Stimulated activated CD8-positive, alpha-beta memory T cell treated with anti-CD3 and anti-CD28 coated beads, Interleukin-7, amount 100 ng/mL, for 4 hours (primary cell): ENCODE data around the gene SNX22.

ENCODE experiments used
- DNase-seq, 2 donors: peaks; one replicate each; pipeline ENCODE4 v3.0.0-alpha.2; 2020; ENCODE audit warnings: low read depth in 2 of 2

The SNX22 gene

DNA sequence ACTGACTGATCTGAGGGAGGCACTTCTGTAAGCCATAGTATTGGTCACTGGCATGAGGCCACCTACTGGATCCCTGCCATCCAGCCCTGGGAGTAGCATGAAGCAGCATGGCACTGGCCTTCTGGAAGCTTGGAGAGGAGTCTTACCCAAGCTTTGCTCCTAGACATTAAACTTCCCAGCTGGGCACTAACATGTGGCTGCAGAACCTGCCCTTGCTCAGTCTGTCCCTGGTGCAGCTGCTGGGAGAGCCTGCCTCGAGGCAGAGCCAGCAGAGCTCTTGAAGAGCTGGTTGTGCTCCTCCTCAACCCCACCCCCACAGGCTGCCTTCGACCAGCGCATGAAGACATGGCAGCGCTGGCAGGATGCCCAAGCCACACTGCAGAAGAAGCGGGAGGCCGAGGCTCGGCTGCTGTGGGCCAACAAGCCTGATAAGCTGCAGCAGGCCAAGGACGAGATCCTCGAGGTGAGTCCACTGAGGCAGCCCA lies 17.1 kb upstream of the SNX22 start:
- DNase-seq = no peak

DNA sequence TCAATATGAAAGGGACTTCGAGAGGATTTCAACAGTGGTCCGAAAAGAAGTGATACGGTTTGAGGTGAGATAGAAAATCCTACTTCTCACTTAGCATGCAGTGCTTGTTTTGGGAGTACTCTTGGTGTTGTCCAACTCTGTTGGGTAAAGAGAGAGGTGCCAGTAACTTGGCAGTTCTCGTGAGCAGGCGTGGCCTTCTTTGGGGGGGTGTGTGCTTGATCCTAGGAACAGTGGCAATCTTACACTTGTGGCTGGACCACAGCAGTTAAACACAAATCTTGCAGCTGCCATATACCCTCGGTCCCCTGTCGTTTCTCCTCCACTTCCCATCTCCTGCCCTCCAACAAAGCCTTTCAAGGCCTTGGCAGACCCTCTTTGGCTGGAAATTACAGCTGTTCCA lies 15.2 kb upstream of the SNX22 start:
- no peak for DNase-seq

DNA sequence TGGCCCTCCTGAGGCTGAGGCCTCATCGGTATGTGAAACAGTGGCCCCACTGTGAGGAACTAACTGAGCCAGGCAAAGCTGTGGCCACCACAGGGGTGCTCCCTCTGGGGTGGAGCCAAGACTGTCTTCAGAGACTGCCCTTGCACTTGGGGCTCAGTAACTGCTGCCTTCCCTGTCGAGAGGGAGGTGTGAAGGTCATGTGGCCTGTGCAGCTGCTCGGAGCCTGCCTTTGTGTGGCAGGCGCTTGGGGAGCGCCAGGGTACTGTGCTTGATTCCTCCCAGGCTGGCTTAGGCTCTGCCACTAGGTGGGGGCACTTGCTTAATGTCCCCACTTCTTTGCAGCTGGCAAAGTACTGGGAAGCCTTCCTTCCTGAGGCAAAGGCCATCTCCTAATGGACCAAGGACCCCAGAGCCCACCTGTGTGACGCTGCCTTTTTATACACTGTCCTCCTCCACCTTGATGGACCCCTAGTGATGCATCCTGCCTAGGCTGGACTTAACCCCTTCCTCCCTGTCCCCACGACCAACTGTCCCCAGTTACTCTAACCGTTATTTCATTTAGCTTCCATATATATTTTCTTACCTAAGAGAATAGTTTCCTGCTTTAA lies 14.2 kb upstream of the SNX22 start:
- no peak for DNase-seq

DNA sequence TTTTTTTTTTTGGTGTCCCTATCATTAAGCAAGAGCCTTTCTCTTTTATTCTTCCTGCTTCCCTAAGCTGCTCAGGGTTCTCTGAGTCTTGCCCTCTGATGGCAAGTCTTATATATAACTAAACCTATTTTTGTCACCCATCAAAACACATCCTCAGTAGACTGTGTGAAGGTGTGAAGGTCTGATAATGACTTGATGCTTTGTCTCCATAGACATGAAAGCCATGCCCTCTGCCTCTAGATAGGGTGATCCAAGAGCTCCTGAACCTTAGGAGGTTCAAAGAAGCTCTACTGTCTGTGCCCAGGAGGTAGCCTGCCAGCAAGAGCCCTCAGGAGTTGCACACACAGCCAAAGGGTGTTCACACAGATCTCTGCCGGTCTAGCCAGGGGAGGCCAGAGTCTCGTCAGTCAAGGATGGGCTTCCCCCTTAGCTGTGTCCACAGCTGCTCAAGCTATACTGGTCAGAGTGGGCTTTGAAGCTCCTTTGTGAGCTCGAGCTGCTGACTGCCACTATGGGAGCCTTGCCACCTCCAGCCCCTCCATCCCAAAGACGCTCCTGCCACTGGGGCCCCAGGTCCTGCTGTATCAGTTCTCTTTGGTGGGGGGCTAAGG lies 13.1 kb upstream of the SNX22 start:
- no peak for DNase-seq

DNA sequence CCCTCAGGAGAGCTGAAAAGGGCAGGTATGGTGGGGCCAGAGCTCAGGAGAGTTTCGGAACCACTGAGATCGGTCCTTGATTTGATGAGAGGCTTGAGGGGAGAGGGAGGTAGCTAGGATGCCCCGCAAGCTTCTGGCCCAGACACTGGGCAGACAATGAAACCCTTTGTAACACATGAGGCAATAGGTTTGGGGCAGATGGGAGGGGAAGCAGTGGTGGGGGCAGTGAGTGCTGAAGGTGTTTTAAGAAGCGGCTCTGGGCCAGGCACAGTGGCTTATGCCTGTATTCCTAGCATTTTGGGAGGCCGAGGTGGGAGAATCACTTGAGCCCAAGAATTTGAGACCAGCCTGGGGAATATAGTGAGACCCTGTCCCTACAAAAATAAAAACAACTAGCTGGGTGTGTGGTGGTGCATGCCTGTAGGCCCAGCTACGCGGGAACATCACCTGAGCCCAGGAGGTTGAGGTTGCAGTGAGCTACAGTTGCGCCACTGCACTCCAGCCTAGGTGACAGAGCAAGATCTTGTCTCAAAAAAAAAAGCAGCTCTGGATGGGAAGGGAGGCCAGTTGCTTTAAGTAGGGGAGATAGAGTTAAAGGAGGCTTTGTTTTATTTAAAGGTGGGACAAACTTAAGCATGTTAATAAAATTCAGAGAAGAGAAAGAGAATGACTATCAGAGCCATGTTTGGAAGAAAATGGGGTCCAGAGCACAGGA lies 9.6 kb upstream of the SNX22 start:
- DNase-seq = no peak

DNA sequence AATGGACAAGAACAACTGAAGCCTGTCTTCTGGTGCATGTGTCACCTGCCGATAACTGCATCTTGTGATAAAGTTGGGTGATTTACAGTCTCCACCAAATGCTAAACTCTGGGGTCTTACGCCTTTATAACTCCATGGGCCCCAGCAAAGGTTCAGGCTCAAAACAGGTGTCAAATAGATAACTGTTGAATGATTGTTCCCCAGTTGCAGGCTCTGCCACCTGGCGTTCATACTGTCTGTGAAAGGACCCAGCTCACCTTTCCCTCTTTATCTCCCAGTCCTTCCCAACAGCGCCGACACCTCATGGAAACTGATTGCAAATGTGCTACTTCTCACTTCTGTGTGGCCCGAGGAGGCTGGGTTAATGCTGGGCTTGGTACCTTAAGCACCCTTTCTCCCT lies 8.3 kb upstream of the SNX22 start:
- no peak for DNase-seq

DNA sequence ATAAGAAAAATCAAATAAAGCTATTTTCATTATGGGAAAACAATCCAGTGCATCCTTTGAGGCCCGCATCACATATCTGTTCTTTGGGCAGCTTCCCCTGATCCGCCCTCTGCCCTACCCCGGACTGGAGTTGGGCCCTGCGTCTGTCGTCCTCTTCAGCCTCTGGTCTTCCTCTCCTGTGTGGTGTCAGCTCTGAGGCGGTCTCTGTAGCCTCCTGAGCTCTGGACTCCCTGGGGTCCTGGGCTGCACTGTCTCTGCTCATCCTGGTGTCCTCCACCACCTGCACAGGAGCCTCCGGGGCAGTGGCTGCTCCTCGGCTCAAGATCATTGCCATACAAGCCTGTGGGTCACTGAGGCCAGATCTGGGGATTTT lies 7.4 kb upstream of the SNX22 start:
- no peak for DNase-seq

DNA sequence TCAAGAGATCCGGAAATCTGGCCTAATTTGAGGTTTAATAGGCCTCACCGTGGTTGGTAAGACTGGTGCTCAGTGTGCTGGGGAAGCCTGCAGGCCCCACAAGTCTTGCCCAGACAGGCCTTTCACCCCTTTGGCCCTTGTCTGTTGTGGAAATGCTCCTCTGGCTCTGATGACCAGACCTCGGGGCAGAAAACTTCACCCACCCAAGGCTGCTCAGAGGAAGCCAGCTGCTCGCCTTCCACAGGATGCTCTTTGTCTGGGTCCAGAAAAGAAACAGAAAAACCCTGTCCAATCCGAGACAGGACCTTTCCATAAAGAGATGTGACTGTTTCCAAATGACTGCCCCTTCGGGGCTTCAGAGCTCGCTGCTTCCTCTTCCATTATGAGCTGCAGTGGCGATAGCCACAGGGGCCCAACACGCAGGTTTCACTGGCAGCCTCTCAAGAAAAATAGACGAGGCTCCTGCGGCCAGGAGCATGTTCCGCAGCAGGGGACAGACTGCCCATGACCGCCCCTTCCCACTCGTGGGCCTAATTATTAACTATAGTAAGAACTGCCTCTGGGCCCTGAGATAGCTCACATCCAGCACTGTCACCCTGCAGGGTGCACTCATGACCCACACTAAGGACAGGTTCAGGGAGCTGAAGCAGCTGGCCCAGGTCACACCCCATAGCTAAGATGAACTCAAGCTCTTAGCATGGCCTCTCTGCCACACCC lies 6.8 kb upstream of the SNX22 start:
- no peak for DNase-seq

DNA sequence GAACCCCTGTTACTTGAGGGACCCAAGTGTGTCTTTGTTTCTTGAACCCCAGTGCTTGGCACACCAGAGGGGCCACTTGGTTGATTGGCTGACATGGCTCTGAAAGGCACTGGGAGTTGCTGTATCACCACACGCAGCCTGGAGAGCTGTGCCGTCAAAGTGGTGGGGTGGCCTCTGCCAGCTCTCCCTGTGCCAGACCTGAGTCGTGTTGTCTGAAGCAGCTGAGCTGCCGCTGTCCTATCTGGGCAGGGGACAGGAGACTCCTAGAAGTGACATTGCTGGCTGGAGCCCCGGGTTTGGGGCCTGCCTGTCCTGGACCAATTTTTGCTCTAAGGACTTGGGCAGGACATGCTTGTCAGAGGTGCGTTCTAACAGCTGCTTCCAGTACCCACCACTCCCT lies 5.5 kb upstream of the SNX22 start:
- DNase-seq = no peak

DNA sequence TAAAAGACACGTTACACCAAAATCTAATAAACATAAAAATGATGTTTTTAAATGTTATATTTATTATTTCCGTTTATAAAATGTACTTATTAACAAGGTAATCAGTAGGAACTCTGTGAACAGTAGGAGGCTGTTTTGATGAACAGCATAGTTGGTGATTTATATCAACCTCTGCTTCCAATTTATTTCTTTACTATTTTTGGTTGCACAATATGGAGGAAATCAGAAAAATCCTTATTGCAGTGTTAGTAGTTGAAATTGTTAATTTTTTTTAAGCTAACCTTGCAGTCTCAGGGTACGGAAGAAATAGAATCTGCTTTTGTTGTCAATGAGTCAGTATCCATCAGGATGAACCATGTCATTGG lies 5.0 kb upstream of the SNX22 start:
- DNase-seq = no peak

DNA sequence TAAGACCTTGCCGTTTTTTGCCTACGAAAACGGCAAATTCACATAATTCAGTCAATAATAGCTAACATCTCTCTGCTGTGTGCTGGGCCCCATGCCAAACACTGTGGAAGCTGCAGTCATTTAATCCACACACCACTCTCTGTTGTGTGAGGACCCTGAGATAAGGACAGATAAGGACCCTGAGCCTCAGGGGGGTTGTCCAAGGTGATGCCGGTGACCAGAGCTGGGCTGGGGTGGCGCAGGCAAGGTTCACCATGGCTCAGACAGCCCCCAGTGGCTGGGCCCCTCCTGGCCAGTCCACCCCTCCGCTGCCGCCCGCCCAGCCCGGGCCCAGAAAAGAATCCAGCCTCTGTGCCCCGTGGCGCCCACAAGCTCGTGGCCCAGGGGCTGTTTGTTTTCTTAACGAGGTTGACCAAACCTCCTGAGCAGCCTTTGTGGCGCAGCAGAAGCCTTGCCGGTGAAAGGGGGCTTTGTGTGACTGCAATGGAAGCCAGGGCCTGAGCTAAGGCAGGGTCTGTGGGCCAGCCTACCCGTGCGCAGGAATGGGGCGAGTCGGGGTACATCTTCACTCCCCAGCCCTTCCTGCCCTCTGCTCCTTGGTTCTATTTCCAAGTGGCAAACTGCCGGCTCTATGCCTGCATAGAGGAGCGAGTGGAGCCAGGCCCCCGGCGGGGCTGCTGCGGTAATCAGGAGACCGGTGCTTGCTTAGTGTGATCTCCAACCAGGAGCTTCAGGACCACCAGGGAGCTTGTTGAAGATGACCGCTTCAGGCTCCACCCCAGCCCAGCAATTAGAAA lies 4.4 kb upstream of the SNX22 start:
- DNase-seq = no peak

DNA sequence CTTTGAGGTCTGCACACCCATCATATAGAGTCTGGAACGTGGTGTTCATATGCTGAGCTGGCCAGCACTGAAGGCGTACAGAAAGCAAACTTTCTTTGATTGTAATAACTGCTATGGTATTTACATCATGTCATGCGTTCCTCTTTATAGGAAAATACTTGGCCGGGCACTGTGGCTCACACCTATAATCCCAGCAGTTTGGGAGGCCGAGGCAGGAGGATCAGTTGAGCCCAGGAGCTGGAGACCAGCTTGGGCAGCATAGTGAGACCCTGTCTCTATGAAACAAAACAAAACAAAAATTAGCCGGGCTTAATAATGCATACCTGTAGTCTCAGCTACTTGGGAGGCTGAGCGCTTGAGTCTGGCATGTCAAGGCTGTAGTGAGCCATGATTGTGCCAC lies 3.4 kb upstream of the SNX22 start:
- no peak for DNase-seq

DNA sequence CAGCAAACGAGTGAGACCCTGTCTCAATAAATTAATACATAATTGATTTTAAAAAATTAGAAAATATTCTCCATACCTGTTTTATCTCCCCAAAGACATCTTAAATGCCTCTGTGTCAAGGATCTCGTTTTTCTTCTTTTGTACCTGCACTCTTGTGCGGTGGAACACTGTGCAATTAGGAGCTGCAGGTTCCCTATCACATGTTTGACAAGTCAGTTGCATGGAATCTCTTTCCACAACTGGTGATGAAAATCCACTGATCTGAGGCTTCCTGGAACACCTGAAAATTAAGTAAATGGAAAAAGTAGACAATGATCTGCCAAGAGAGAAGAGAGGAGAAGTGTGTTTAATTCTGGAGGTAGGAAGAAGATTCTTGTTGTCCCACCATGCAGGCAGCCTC lies 3.0 kb upstream of the SNX22 start:
- DNase-seq = no peak

DNA sequence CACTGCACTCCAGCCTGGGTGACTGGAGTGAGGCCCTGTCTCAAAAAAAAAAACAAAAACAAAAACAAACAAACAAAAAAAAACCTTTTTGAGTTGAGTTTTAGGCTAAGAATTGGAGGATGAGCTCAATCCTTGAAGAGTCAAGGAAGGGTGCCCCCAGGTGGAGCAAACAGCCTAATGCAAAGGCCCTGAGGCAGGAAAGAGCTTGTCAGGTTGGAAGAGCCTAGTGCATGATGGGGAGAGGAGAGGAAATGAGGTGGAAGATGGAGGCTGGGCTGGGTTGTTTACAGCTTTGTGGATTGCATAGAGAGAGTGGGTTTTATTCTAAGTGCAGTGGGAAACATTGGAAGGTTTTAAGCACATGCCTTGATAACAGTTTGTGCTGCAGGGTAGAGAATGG lies 2.1 kb upstream of the SNX22 start:
- no peak for DNase-seq

DNA sequence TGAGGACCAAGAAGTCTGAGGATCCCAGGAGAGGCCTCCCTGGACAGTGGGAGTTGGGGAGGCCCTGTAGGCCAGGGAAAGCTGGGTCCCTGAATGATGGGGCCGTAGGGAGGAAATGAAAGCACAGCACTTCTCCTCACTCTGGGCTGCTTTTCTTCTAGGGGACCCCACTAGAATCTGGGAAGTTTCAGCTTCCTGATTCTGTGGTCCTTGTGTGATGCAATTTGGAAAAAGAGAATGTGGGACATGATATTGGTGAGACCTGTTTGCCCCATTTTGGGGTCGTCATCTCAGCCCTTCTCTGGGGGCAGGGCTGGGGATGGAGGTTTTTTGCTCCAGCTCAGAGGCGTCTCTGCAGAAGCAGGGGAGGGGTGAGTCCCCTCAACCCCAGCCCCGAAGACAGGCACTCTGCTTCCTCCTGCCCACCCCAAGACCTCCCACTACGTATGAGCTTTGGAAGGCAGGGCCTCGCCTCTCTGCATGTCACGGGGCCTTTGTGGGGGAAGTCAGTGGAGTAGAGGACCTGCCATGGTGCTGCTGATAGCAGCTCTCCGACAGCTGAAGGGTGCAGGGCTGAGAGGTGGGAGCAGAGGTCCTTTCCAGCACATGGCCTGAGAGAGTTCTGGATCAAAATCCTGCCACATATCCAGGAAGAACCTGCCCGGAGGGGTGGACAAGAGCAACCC lies 1.5 kb upstream of the SNX22 start:
- DNase-seq = no peak

DNA sequence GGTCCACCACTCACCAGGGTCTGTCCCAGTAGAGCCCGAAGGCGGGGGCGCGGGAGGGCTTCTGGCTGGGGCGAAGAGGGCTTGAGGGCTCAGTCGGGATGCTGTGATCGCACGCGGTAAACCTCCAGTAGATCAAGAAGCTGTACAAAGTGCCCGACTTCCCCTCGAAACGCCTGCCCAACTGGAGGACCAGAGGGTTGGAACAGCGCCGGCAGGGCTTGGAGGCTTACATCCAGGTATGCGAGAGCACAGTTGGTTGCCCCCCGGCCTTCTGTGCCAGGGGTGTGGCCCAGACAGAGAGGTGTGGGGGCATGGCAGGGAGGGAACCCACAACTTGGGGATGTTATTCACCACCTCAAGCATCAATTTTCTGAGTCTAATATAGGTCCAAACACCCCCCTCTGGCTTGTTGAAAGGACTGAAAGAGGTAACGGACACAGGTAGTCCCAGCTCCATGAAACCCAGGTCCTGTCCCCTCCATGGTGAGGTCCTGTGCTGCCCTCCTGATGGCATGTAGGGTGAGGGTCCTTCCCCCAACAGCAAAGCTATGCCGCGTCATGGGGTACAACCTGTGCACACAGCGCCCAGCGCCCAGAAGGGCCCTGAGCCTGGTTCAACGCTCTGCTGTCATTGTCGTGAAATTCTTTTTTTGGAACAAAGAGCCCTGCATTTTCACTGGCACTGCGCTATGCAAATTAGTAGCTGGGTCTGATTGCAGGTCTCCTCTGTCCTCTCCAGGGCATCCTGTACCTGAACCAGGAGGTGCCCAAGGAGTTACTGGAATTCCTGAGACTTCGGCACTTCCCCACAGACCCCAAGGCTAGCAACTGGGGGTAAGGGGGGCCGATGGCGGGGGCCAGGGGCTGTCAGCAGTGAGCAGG lies 1.2 kb downstream of the SNX22 start:
- no peak for DNase-seq

DNA sequence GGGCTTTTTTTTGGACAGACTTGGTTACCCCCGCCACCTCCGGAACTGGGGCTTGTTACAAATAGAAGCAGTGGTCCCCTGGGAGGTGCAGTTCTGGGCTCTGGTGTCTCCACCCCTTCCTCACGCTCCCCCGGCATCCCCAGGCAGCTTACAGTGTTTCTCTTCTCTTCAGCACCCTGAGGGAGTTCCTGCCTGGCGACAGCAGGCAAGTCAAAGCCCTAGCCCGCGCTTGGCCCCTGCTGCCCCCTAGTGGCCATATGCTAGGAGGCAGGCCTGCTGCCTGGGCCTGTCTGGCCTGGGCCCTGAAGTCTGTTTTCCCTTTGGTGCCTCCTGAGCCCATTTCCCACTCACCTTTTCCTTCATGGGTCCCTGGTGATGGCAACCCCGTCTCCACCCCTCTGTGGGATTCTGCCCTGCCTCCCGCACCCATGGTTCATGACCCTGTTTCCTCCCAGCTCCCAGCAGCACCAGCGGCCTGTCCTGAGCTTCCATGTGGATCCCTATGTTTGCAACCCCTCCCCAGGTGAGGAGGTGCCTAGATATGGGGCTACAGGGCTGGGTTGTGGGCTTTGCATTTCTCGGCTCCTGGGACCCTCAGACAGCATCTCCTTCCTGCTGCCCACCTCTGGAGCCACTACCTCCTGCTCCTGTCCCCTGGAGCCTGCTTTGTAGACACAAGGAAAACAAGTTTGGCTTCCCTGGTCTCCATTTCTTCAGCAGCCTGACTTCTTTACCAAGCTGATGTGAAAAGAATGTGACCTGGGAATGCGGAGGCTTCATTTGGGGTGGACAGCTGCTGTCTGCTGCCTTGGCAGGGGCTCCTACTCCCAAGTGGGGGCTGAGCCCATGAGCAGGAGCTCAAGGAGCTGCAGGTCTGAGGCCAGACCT lies 2.2 kb downstream of the SNX22 start:
- DNase-seq = peak; percentile 80 to 81

DNA sequence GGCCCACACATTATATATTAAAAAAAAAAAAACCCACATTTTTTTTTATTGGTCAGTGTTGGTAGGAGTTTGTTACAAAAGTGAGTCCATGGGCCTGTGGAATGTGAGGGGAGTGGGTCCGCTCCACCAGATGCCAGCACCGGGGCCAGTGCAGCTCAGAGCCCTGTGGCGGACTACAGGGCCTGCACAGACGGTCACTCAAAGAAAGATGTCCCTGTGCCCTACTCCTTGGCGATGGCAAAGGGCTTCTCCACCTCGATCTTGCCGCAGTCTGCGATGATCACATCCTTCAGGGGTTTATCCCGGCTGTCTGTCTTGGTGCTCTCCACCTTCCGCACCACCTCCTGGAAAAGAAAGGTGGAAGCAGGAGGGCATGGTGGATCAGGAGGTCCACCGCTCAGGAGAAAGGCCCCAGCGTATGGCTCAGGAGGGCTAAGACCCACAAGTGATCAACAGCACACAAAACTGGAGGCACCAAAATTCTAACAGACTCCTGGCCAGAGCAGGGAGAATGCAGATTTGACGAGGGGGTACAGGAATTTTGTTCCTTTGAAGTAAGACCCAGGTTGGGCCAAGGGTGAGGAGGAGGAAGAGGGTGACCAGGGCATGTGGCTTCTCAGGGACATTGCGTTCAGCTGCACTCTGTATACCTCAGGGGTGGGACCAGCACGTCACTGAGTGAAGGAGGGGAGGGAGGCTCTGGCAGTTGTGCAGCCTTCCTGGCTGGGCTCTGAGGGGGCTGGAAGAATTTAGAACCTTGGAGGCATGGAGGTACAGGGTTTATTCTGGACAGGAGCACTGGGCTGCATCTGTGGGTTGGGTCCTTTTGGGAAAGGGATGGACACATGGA lies 4.5 kb downstream of the SNX22 start:
- DNase-seq = no peak
